ENCODE results near the gene AVP.

Gene AVP

DNA sequence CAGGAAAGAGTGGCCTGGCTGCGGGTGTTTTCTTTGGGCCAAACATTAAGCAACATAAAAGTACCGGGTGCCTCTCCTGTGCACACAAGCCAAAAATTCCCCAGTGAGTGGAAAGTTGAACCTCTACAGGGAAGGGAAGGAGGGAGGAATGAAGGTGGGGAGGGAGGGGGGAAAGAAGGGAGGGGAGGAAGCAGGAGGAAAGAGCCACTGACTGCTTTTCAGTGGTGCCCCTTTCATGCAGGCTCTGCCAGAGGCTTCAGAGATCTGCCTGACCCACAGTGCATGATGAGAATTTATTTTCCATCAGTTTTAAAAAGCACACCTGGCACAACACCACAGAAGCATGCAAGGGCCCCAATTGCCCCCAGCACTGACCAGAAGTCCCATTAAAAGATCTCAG is 27.5 kb upstream of the AVP start:
- DNase-seq: no peak
- in situ Hi-C loops (cut with MboI; ENCODE audit: low pct_unique_long_range_greater_than_20kb, low sequenced_read_pairs): no loop called here

DNA sequence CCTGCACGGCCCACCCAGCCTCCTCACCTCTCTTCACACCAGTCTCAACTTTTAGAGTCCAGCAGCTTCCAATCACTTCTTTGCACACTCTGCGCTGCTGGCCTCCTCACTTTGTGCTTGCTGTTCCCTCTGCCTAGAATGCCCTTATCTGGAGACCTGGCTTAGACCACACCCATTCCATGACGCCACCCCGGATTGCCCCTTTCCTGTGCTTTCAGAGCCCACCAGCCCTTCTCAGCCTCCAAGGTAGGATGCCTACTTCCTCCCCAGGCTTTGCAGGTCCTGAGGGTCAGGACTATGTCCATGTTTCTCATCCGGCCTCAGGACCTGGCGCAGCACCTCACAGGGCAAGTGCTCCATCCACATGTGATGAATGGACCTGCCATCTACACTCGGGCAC is 27.0 kb upstream of the AVP start:
- DNase-seq: no peak
- in situ Hi-C loops (cut with MboI; ENCODE audit: low pct_unique_long_range_greater_than_20kb, low sequenced_read_pairs): no loop called here

DNA sequence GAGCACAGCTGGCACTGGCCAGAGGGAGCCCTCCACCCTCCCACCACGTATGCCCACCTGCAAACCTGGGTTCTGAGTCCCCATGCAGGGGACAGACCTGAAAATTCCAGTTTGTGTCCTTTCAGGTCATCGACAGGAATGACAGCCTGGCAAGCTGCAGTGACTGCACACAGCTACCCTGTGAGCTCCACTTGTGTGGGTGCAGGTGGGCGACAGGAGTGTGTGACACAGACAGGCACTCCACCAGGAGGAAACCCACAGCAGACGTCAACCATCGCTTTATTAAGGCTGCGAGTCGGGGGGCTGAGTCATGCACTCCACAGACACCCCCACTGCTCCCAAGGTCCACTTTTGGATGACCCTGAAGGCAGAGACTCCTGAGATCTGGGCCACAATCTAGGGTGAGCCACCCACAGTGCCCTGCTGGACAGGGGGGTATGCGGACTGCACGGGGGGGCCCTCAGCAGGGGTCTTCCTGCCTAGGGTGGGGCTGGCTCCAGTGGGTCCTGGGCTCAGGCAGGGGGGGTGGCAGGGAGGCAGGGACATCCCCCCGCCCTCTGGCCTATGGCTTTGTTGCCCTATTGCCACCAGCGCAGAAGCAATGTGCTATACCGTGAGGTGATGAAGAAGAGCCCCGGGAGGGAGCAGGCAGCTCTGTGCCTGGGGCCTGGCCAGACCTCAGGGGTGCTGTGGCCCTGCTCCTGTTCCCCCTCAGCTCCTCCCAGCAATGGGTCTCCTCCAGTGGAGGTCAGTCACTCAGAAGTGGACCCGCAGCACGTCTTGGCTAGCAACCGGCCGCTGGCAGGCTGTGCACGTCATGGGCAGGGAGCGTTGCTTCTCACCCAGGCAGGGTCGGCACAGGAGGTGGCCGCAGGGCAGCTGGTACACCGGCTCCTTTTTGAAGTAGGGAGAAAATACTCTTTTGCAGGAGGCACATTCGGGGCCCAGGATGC is 25.1 kb upstream of the AVP start:
- DNase-seq: no peak
- in situ Hi-C loops (cut with MboI; ENCODE audit: low pct_unique_long_range_greater_than_20kb, low sequenced_read_pairs): no loop called here

DNA sequence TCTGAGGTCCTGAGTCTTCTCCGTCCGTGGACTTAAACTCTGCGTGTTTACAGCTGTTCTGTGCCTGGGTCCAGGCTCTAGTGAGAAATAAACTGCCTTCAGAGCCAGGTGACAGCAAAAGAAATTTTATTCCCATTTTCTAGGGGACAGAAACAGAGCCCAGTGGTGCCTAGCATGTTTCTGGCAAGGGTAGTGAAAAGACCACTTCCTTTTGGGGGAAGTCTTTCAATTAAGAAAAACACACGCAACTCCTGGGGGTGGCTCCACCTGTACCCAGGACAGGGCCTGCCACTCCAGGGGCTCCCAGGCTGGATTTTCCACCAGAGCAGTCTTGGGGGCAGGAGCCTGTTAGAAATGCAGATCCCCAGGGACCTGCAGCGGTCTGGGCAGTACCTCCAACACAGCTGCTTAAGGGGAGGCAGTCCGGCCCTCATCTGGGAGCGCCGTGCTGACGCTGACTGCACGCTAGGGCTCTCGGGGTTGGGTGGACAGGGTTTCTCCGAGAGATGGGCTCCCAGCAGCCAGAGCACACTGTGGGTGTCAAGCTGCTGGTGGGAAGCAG is 23.0 kb upstream of the AVP start:
- in situ Hi-C loops (cut with MboI; ENCODE audit: low pct_unique_long_range_greater_than_20kb, low sequenced_read_pairs): no loop called here
- no peak for DNase-seq

DNA sequence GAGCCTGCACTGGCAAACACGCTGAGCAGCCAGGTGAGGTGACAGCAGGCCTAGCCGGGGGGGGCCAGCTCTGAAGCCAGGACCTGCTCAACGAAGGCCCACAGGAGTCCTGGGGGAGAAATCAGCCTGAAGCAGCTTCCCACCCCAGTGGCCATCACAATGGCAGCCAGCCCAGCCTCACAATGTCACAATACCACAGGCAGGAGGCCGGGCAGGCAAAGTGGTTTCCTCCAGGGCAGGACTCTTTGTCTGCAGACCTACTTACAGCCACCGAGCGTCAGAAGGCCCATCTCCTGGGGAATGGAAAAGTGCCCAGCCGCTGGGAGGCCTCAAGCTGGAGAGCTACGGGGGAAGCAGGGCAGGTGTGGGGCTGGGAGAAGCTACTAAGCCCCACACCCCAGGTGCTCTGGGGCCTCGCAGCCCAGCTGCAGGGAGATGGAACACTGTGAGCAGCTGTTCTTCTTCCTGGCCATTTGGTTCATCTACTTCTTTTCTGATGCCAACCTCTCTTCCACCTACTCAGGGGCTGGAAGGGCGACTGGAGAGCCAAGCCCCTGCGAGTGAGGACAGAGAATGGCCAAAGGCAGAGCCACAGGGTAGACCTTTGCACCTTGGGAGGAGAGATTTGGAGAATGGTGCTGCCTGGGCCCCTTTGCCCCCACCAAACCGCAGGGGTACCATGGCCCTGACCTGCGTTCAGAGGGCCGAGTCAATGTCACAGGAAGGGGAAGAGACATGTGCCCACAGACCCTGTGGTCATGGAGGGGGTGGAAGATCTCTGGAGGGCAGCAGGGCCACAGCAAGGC is 22.3 kb upstream of the AVP start:
- in situ Hi-C loops (cut with MboI; ENCODE audit: low pct_unique_long_range_greater_than_20kb, low sequenced_read_pairs): no loop called here
- peak; percentile 47 for DNase-seq

DNA sequence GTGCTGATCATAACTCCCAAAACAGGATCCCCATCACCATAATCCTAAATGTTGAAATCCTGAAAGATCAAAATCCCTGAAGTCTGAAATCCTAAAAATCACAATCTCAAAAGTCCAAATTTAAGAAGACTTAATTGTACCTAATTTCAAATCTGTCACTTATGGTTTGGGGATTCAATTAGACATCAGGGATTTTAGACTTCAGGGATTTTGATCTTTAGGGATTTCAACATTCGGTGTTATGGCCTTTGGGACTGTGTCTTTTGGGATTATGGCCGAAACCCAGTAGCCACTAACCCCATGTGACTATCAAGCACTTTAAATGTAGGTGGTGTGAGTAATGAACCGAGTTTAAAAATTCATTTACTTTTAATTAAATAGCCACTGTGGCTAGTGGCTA is 21.7 kb upstream of the AVP start:
- in situ Hi-C loops (cut with MboI; ENCODE audit: low pct_unique_long_range_greater_than_20kb, low sequenced_read_pairs): no loop called here

DNA sequence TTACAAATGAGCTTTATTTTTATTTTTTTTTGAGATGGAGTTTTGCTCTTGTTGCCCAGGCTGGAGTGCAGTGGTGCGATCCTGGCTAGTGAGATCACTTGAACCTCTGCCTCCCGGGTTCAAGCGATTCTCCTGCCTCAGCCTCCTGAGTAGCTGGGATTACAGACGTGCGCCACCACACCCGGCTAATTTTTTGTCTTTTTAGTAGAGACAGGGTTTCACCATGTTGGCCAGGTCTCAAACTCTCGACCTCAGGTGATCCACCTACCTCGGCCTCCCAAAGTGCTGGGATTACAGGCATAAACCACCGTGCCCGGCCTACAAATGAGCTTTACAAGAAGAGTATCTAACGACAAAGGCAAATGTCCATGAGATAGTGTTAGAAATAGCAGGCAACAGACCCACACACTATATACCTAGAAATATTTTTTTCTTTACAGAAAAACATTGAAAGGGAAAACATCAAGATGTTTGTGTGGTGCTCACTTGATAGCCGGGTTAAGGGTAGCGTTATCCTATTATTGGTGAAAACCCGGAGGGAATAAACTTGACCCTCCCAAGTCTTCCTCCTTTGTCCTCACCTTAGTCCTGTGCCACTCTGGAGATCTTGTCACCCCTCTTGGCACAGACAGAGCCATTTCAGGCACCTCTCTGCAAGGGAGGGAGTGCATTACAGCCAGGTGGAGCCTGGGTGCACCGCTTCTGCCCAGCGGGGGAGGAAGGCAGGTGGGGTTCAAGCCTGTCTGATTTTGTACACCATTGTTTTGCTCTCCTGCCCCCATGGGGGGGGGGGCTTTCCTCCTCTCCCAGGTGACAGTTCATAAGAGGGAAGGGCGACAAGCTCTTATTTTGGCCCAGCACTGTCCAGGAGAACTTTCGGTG is 21.0 kb upstream of the AVP start:
- in situ Hi-C loops (cut with MboI; ENCODE audit: low pct_unique_long_range_greater_than_20kb, low sequenced_read_pairs): no loop called here
- DNase-seq: no peak

More for the DNA sequence above, 21.7 kb upstream of the AVP start:
- no peak for DNase-seq

DNA sequence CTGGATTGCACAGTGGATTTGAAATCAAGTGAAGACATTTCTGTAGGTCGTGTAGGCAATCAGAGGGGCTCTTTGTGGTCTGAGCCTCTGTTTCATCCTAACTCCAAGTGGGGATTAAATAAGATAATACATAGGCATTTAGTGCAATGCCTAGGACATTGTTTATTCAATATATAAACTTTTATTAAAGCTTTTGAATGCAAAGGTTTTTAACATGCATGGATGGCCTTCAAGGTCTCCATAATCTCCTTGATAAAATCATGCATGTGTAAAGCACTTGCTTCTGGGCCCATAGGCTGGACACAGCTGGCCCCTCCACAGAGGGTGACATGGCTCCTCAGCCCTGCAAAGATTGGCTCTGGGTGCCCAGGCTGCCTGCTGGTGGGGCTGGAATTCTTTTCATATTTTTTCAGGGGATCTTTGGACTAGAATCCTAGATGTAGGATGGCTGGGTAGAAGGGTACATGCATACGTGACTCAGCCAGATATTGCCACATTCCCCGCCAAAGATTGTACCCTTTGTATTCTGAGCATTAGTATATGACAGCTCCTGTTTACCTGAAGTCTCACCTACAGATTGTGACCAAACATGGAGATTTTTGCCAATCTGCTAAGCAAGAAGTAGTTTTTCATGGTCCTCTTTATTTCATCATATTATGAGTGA is 19.0 kb upstream of the AVP start:
- in situ Hi-C loops (cut with MboI; ENCODE audit: low pct_unique_long_range_greater_than_20kb, low sequenced_read_pairs): no loop called here
- DNase-seq: no peak

DNA sequence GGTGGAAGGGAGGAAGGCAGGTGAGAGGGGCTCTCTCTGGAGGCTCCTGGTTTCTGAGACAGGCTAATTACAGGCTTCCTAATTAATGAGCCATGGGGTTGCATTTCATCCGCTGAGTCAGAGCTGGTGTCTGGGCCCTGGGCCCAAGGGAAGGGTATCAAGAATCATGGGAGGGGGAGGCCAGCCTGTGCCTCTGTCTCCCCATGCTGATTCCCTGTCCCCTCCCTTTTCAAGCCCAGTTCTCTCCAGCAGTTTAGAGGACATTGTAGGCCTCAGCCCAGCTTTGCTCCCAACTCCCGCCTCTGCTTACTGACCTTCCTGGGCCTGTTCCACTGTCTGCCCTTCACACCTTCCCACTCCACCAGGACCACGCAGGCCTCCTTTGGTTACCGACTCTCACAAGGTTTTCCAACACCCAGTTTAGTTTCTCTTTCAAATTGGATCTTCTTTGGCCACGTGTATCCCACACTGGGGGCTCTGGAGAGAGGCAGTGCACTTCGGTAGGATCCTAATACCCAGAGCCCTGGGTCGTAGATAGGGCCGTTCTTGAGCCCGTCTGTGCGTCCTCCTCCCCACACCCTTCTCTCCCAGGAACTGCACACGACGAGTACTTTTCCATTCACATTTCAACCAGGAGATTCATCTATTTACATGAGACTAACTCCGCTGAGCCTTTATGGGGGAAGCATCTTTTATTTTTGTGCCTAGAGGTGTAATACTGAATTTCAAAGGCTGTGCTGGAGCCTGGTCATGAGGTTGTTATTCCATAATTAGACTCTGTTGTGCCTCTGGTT is 18.2 kb upstream of the AVP start:
- DNase-seq: no peak
- in situ Hi-C loops (cut with MboI; ENCODE audit: low pct_unique_long_range_greater_than_20kb, low sequenced_read_pairs): no loop called here

DNA sequence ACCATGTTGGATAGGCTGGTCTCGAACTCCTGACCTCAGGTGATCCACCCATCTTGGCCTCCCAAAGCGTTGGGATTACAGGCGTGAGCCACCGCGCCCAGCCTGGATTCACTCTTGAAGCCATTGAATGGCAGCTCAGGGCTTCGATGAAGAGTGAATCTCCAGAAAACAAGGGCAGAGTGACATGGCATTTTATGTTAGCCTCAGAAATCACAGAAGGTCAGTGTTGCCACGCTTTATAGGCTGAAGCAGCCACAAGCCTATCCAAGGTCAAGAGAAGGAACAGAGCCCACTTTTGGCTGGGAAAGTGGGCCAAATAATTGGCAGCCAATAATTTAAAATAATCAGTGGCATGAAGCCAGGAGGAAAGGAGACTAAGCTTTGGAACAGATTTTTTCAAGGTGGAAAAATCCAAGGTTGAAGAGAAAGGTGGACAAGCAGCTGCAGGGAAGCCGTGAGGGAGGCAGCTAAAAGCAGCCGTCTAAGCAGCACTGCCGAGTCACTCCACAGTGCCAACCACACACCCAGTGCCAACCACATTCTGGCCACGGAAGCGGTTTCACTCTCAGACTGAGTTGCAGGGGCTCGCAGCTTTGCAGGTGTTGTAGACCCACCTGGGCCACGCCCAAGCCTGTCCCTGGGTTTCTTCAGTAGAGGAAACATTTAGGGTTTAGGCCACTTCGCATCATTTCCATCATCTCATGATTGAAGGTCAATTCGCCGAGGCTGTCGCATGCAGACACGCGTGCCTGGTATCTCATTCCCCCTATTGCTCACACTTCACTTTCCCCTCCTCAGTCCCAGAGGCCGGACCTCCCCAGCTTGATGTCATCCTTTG is 17.4 kb upstream of the AVP start:
- no peak for DNase-seq
- in situ Hi-C loops (cut with MboI; ENCODE audit: low pct_unique_long_range_greater_than_20kb, low sequenced_read_pairs): no loop called here

DNA sequence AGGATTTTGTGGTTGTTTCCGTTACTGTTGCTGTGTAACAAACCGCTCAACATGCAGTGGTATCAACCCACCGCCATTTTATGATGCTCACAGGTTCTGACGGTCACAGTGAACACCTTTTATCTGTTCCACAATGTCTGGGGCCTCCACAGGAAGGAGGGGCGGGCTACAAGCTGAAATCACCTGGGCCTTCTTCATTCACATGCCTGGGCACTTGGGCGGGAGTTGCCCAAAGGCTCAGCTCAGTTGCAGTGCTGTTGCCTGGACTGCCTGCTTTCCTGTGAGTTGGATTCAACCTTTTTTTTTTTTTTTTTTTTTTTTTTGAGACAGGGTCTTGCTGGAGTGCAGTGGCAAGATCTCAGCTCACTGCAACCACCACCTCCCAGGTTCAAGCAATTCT is 16.7 kb upstream of the AVP start:
- in situ Hi-C loops (cut with MboI; ENCODE audit: low pct_unique_long_range_greater_than_20kb, low sequenced_read_pairs): no loop called here
- no peak for DNase-seq

DNA sequence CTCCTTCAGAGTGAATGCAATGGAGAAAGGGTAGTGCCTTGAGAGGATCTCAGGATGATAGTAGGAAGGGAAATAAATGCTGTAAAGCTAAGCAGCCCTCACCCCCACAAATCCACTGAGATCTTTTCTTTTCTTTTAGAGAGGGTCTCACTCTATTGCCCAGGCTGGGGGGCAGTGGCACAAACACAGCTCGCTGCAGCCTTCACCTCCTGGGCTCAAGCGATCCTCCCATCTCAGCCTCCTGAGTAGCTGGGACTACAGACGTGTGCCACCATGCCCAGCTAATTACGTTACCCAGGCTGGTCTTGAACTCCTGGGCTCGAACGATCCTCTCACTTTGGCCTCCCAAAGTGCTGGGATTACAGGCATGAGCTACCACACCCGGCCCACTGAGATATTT is 16.0 kb upstream of the AVP start:
- DNase-seq: no peak
- in situ Hi-C loops (cut with MboI; ENCODE audit: low pct_unique_long_range_greater_than_20kb, low sequenced_read_pairs): no loop called here

DNA sequence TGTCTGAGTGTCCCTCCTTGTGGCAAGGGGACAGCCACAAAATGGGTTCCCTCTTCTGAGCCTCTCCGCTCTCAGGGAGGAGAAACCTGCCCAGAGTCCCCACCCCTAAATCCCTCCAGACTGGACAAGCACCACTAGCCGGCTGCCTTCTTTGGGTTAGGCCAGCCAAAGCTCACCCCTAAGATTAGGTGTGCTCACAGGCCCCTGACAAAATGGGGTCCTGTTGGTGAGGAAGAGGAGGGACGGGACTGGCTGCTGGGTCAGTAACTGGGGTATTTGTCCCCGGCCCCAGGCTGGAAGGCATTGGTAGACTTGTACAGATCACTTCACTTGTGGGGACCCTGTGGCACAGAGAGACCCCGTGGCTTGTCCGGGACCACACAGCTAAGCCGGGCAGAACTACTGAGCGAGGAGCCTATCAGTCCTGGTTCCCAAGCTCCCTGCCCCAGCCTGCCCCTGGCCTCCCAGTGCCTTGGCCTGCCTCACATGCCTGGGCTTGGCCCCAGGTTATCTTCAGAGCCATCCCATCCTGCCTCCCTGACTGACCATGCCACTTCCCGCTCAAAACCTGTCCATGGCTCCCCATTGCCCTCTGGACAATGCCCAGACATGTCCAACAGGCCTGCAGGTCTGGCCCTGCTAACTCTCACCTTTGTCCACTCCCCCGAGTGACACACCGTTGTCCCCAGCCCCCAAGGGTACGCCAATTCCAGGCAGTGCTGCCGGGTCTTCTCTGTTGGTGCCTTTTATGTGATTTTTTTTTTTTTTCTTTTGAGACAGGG is 10.5 kb upstream of the AVP start:
- in situ Hi-C loops (cut with MboI; ENCODE audit: low pct_unique_long_range_greater_than_20kb, low sequenced_read_pairs): no loop called here
- DNase-seq: no peak

DNA sequence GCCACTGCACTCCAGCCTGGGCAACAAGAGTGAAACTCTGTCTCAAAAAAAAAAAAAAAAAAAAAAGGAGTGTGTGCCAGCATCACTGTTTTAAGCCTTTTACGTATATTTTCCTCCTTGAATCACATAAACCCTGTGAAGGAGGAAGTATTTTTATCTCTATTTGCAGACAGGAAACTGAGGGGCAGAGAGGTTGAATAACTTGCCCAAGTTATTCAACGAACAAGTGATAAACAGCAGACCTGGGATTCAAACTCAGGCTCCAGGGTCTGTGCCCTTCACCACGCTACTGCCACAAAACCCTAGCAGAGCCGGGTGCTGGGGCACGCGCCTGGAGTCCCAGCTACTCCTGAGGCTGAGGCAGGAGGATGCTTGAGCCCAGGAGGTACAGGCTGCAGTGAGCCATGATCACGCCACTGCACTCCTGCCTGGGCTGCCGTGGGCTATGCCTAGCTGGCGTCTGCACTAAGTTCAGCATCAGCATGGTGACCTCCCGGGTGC is 9.4 kb upstream of the AVP start:
- in situ Hi-C loops (cut with MboI; ENCODE audit: low pct_unique_long_range_greater_than_20kb, low sequenced_read_pairs): no loop called here
- peak; percentile 96 for DNase-seq

DNA sequence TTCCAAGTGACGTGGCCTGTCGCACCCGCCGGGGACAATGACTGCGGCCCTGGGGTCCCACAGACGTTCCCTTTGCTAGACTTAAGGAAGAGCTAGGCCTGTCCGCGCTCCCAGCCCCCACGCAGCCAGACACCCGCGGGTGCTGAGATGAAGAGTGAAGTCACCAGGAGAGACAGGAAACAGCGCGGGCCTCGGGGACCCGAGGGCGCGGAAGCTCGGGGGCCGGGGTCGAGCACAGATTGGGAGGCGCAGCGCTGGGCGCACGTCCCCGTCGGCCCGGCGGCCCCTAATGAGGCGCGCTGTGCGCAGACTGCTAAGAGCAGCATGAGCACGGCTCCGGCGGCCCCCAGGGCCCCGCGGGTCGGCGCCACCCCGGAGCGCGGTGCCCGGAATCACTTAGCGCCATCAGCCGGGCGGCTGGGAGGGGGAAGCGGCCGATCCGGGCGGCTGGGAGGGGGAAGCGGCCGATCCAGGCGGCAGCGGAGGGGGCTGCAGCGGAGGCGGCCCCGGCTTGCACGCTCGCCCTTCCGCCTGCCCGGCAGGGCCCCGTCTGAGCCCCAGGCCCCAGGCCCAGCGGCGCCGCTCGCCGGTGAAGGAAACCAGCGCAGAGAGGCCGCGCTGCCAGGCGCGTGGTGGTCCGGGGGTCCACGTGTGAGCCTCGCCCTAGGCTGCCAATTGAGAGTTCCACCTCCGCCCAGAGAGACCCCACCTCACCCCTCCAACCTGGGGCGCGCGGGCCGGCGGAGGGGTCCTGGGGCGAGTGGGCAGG is 8.3 kb upstream of the AVP start:
- in situ Hi-C loops (cut with MboI; ENCODE audit: low pct_unique_long_range_greater_than_20kb, low sequenced_read_pairs): no loop called here
- peak; percentile 88 for DNase-seq
